ENCODE data around the gene GREM2. TPM values are rescaled to one million over a fixed set of nuclear protein-coding genes. Genes with fewer than 3 reads are reported as not detected.
A peak's percentile ranks its signal among the peaks of the same experiment; 100 is the strongest.

Gene GREM2
- total RNA-seq, 2 donors from 2014 or later = 1.6 TPM

- DNase-seq (ENCODE audit: low spot score) = no peak
- H3K4me3 ChIP-seq = no peak overlapping the region
- TF ChIP-seq POLR2A (IDR thresholded peaks at IDR 0.05) (no peak), CTCF (IDR thresholded peaks at IDR 0.05) (no peak), POLR2AphosphoS5 (IDR thresholded peaks at IDR 0.05) (no peak)
- no peaks in the 10 kb centered on the region for H3K4me1 ChIP-seq (replicated peaks)
- H3K36me3 ChIP-seq = no peaks in the 10 kb centered on the region
- no peak overlapping the region for H3K27ac ChIP-seq
- intact Hi-C loops (cut with DNase I) = loop anchor here (10.0 kb wide), 2 partner anchors 405 to 575 kb away; no protein-coding TSS in a partner anchor
- H3K27me3 ChIP-seq (replicated peaks; ENCODE audit: insufficient read depth) = no peaks in the 10 kb centered on the region
- WGBS = 92% methylated on average over 6 of the region's 6 CpGs
- no peaks in the 10 kb centered on the region for H3K9me3 ChIP-seq
Measured at GRCh38 chr1:240599830-240600229, 12.1 kb downstream of the GREM2 start.

- 88% methylated on average over 3 of the region's 3 CpGs for WGBS
- DNase-seq (ENCODE audit: low spot score) = no peak
- Histone ChIP-seq H3K36me3 (no peaks in the 10 kb centered on the region), H3K27ac (no peak overlapping the region), H3K4me3 (no peak overlapping the region), H3K9me3 (no peaks in the 10 kb centered on the region), H3K4me1 (replicated peaks) (no peaks in the 10 kb centered on the region), H3K27me3 (replicated peaks; ENCODE audit: insufficient read depth) (no peaks in the 10 kb centered on the region)
- TF ChIP-seq POLR2AphosphoS5 (IDR thresholded peaks at IDR 0.05) (no peak), CTCF (IDR thresholded peaks at IDR 0.05) (no peak), POLR2A (IDR thresholded peaks at IDR 0.05) (no peak)
- intact Hi-C loops (cut with DNase I) = loop anchor here (10.0 kb wide), 1 partner anchor 404 kb away; no protein-coding TSS in a partner anchor
Measured at GRCh38 chr1:240599299-240599698, 12.7 kb downstream of the GREM2 start.

GRCh38 chr1:240598216-240599001 is 13.5 kb downstream of the GREM2 start:
- H3K36me3 ChIP-seq = no peaks in the 10 kb centered on the region

GRCh38 chr1:240597153-240597745 is 14.7 kb downstream of the GREM2 start:
- H3K27ac ChIP-seq = peak overlapping the region; percentile 58 to 59
- intact Hi-C loops (cut with DNase I) = loop anchor here (10.0 kb wide), 1 partner anchor 402 kb away; no protein-coding TSS in a partner anchor
- DNase-seq (ENCODE audit: low spot score) = no peak
- H3K4me3 ChIP-seq = peak overlapping the region; percentile 7 to 12
- no peaks in the 10 kb centered on the region for H3K36me3 ChIP-seq
- no peaks in the 10 kb centered on the region for H3K27me3 ChIP-seq (replicated peaks; ENCODE audit: insufficient read depth)
- H3K4me1 ChIP-seq (replicated peaks) = no peaks in the 10 kb centered on the region
- WGBS = 20% methylated on average over 12 of the region's 12 CpGs
- no peaks in the 10 kb centered on the region for H3K9me3 ChIP-seq
- TF ChIP-seq POLR2AphosphoS5 (IDR thresholded peaks at IDR 0.05) (no peak), CTCF (IDR thresholded peaks at IDR 0.05) (no peak)

More at GRCh38 chr1:240598216-240599001, 13.5 kb downstream of the GREM2 start:
- H3K4me3 ChIP-seq = no peak overlapping the region
- TF ChIP-seq CTCF (IDR thresholded peaks at IDR 0.05) = no peak
- no peak for TF ChIP-seq POLR2AphosphoS5 (IDR thresholded peaks at IDR 0.05)
- TF ChIP-seq POLR2A (IDR thresholded peaks at IDR 0.05) = no peak
- H3K27ac ChIP-seq = peak overlapping the region in 1 of 2 donors; percentile 58
- H3K27me3 ChIP-seq (replicated peaks; ENCODE audit: insufficient read depth) = no peaks in the 10 kb centered on the region
- no peaks in the 10 kb centered on the region for H3K9me3 ChIP-seq
- H3K4me1 ChIP-seq (replicated peaks) = no peaks in the 10 kb centered on the region
- intact Hi-C loops (cut with DNase I) = loop anchor here (10.0 kb wide), 1 partner anchor 404 kb away; no protein-coding TSS in a partner anchor
- 73% methylated on average over 3 of the region's 3 CpGs for WGBS
- no peak for DNase-seq (ENCODE audit: low spot score)

Measured in prostate gland (tissue), 2 donors.